K562 (cell line): ENCODE data around the gene TAF1B. TPM values are rescaled to one million over a fixed set of nuclear protein-coding genes. Genes with fewer than 3 reads are reported as not detected.
A peak's percentile ranks its signal among the peaks of the same experiment; 100 is the strongest.

Experiments used
- CSDE1 ChIP-seq, 2 experiments: fragments of 450-650 bp; IDR thresholded peaks; 2 replicates each; pipeline ENCODE4 v1.6.1; 2016; ENCODE audit warnings: mild to moderate bottlenecking in 1 of 2
- RBFOX2 ChIP-seq: fragments of 200-400 bp; formaldehyde crosslinking; IDR thresholded peaks from 2 replicates; pipeline ENCODE4 v1.6.1; 2017; ENCODE audit warnings: low read depth, mild to moderate bottlenecking, low read length, moderate library complexity
- SNIP1 ChIP-seq: fragments of 450-650 bp; IDR thresholded peaks from 2 replicates; pipeline ENCODE4 v1.7.1; 2017; ENCODE audit warnings: low read depth, mild to moderate bottlenecking
- STAT5B ChIP-seq: fragments of 250-450 bp; sonication (Bioruptor Pico); IDR thresholded peaks from 2 replicates; pipeline ENCODE4 v1.8.0; 2021; ENCODE audit warnings: mild to moderate bottlenecking, inconsistent platforms
- ZNF282 ChIP-seq: sonication (generic); formaldehyde crosslinking; IDR thresholded peaks from 2 replicates; pipeline ENCODE4 v1.8.1; 2023; ENCODE audit warnings: missing genetic modification reagents
- polyA plus RNA-seq, 8 experiments: library from polyadenylated mRNA; depleted of rRNA in 4 of 8; stranded (reverse) in 5 of 8; unstranded in 3 of 8; fragments of >200 nt; fragmentation: Nextera tagmentation in 2 of 8; fragmentation: Illumina TruSeq in 1 of 8; extraction: Ambion mirVana in 2 of 8; extraction: Trizol in 1 of 8; gene quantifications; 2 replicates each; pipeline versions ENCODE4 v1.2.1 to v1.2.3, GENCODE V29; 2011 to 2014; ENCODE audit warnings: inconsistent platforms in 1 of 8, missing spikeins in 1 of 8
- total RNA-seq, 7 experiments: library from RNA; depleted of rRNA in 6 of 7; stranded (reverse); fragments of >200 nt in 6 of 7; fragmentation: Illumina TruSeq in 2 of 7; extraction: Trizol in 2 of 7; gene quantifications; 2 replicates each; pipeline versions ENCODE4 v1.2.1 to v1.2.3, GENCODE V29; 2011 to 2021; ENCODE audit warnings: low replicate concordance in 1 of 7
- TF ChIP-seq, protein P1 (sequence below): sonication (generic); formaldehyde crosslinking; IDR thresholded peaks from 2 replicates; pipeline ENCODE4 v1.8.1; 2023; ENCODE audit warnings: mild to moderate bottlenecking, missing genetic modification reagents
- TF ChIP-seq, protein P2 (sequence below): fragments of 450-650 bp; IDR thresholded peaks from 2 replicates; pipeline ENCODE4 v1.6.1; 2016; ENCODE audit warnings: mild to moderate bottlenecking, moderate library complexity
- TF ChIP-seq, protein P3 (sequence below), 2 experiments: fragments of 450-650 bp in 1 of 2; IDR thresholded peaks; 2 replicates each; pipeline ENCODE4 v1.6.1; 2011 to 2017; ENCODE audit warnings: low read depth in 2 of 2, antibody characterized with exemption in 1 of 2, borderline replicate concordance in 1 of 2, low read length in 1 of 2, mild to moderate bottlenecking in 1 of 2, mixed read lengths in 1 of 2; ENCODE audit not compliant: control insufficient read depth in 1 of 2

Gene TAF1B
- total and polyA plus RNA-seq, 9 of the 15 experiments (the other 6 are each of a cell fraction or from before 2014, with no cell fraction given): 8.8 to 25.1 (median 17.3) TPM

DNA sequence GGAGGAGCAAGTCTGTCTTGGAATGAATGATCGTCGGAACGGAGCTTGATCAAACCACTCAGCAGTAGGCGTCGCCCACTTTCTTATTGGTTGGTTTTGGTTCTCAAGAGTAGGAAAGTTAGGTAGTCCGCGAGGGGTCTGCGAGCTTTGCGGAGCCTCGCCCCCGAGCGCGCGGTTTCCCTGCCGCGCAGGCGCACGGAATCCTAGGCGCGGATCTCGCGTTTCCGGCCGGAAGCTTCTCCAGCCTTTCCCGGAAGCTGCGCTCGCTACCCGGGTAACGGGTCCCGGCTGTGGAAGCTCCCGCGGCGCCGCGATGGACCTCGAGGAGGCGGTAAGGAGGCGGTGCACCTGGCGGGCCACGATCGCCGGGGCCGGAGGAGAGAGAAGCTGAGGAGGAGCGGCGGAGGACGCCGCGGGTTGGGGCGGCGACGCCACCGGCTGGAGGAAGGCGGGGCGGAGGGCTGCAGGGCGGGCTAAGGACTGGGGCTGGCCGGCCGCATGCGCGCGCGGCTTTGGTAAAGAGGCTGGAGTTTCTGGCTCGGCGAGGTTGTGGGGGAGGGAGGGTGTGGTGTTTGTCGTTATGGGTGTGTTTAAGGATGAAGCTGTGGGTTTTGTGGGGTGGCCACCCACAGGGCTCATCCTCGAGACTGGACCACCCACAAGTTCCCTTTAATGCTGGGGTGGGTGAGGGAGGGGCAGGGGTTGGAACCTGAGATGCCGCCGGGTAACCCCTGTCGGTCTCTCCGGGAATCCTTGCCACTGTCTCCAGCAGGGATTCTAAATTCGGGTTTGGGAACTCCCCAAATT is at the start of gene TAF1B (continued):
- TF ChIP-seq, protein P1, sequence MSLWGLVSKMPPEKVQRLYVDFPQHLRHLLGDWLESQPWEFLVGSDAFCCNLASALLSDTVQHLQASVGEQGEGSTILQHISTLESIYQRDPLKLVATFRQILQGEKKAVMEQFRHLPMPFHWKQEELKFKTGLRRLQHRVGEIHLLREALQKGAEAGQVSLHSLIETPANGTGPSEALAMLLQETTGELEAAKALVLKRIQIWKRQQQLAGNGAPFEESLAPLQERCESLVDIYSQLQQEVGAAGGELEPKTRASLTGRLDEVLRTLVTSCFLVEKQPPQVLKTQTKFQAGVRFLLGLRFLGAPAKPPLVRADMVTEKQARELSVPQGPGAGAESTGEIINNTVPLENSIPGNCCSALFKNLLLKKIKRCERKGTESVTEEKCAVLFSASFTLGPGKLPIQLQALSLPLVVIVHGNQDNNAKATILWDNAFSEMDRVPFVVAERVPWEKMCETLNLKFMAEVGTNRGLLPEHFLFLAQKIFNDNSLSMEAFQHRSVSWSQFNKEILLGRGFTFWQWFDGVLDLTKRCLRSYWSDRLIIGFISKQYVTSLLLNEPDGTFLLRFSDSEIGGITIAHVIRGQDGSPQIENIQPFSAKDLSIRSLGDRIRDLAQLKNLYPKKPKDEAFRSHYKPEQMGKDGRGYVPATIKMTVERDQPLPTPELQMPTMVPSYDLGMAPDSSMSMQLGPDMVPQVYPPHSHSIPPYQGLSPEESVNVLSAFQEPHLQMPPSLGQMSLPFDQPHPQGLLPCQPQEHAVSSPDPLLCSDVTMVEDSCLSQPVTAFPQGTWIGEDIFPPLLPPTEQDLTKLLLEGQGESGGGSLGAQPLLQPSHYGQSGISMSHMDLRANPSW (CRISPR knock-in tag): no peak
- no peak for TF ChIP-seq ZNF282
- no peak for TF ChIP-seq STAT5B (CRISPR knock-in tag)
- TF ChIP-seq, protein P2, sequence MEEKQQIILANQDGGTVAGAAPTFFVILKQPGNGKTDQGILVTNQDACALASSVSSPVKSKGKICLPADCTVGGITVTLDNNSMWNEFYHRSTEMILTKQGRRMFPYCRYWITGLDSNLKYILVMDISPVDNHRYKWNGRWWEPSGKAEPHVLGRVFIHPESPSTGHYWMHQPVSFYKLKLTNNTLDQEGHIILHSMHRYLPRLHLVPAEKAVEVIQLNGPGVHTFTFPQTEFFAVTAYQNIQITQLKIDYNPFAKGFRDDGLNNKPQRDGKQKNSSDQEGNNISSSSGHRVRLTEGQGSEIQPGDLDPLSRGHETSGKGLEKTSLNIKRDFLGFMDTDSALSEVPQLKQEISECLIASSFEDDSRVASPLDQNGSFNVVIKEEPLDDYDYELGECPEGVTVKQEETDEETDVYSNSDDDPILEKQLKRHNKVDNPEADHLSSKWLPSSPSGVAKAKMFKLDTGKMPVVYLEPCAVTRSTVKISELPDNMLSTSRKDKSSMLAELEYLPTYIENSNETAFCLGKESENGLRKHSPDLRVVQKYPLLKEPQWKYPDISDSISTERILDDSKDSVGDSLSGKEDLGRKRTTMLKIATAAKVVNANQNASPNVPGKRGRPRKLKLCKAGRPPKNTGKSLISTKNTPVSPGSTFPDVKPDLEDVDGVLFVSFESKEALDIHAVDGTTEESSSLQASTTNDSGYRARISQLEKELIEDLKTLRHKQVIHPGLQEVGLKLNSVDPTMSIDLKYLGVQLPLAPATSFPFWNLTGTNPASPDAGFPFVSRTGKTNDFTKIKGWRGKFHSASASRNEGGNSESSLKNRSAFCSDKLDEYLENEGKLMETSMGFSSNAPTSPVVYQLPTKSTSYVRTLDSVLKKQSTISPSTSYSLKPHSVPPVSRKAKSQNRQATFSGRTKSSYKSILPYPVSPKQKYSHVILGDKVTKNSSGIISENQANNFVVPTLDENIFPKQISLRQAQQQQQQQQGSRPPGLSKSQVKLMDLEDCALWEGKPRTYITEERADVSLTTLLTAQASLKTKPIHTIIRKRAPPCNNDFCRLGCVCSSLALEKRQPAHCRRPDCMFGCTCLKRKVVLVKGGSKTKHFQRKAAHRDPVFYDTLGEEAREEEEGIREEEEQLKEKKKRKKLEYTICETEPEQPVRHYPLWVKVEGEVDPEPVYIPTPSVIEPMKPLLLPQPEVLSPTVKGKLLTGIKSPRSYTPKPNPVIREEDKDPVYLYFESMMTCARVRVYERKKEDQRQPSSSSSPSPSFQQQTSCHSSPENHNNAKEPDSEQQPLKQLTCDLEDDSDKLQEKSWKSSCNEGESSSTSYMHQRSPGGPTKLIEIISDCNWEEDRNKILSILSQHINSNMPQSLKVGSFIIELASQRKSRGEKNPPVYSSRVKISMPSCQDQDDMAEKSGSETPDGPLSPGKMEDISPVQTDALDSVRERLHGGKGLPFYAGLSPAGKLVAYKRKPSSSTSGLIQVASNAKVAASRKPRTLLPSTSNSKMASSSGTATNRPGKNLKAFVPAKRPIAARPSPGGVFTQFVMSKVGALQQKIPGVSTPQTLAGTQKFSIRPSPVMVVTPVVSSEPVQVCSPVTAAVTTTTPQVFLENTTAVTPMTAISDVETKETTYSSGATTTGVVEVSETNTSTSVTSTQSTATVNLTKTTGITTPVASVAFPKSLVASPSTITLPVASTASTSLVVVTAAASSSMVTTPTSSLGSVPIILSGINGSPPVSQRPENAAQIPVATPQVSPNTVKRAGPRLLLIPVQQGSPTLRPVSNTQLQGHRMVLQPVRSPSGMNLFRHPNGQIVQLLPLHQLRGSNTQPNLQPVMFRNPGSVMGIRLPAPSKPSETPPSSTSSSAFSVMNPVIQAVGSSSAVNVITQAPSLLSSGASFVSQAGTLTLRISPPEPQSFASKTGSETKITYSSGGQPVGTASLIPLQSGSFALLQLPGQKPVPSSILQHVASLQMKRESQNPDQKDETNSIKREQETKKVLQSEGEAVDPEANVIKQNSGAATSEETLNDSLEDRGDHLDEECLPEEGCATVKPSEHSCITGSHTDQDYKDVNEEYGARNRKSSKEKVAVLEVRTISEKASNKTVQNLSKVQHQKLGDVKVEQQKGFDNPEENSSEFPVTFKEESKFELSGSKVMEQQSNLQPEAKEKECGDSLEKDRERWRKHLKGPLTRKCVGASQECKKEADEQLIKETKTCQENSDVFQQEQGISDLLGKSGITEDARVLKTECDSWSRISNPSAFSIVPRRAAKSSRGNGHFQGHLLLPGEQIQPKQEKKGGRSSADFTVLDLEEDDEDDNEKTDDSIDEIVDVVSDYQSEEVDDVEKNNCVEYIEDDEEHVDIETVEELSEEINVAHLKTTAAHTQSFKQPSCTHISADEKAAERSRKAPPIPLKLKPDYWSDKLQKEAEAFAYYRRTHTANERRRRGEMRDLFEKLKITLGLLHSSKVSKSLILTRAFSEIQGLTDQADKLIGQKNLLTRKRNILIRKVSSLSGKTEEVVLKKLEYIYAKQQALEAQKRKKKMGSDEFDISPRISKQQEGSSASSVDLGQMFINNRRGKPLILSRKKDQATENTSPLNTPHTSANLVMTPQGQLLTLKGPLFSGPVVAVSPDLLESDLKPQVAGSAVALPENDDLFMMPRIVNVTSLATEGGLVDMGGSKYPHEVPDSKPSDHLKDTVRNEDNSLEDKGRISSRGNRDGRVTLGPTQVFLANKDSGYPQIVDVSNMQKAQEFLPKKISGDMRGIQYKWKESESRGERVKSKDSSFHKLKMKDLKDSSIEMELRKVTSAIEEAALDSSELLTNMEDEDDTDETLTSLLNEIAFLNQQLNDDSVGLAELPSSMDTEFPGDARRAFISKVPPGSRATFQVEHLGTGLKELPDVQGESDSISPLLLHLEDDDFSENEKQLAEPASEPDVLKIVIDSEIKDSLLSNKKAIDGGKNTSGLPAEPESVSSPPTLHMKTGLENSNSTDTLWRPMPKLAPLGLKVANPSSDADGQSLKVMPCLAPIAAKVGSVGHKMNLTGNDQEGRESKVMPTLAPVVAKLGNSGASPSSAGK: peak; percentile 80
- TF ChIP-seq, protein P3, sequence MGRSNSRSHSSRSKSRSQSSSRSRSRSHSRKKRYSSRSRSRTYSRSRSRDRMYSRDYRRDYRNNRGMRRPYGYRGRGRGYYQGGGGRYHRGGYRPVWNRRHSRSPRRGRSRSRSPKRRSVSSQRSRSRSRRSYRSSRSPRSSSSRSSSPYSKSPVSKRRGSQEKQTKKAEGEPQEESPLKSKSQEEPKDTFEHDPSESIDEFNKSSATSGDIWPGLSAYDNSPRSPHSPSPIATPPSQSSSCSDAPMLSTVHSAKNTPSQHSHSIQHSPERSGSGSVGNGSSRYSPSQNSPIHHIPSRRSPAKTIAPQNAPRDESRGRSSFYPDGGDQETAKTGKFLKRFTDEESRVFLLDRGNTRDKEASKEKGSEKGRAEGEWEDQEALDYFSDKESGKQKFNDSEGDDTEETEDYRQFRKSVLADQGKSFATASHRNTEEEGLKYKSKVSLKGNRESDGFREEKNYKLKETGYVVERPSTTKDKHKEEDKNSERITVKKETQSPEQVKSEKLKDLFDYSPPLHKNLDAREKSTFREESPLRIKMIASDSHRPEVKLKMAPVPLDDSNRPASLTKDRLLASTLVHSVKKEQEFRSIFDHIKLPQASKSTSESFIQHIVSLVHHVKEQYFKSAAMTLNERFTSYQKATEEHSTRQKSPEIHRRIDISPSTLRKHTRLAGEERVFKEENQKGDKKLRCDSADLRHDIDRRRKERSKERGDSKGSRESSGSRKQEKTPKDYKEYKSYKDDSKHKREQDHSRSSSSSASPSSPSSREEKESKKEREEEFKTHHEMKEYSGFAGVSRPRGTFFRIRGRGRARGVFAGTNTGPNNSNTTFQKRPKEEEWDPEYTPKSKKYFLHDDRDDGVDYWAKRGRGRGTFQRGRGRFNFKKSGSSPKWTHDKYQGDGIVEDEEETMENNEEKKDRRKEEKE (IDR thresholded peaks at IDR 0.05; ENCODE audit: borderline replicate concordance in 1 of 2, control insufficient read depth in 1 of 2, low read depth in 2 of 2, low read length in 1 of 2): 0 out of 4 replicates have a peak, but pooled peaks of 1 of the 2 experiments have one; percentile 32
- TF ChIP-seq RBFOX2: peak; percentile 97
- no peak for TF ChIP-seq CSDE1 (IDR thresholded peaks at IDR 0.05)
- TF ChIP-seq SNIP1: peak; percentile 79; the same call in 1 of the 2 replicates
